ENCODE measurements around the gene RANBP3. TPM values are rescaled to one million over a fixed set of nuclear protein-coding genes. Genes with fewer than 3 reads are reported as not detected.

RANBP3 gene
- total RNA-seq, 1 experiment from 2014 or later: 44.1 TPM

- Histone ChIP-seq H3K27ac (no peak overlapping the region), H4K20me1 (ENCODE audit: insufficient read depth) (no peaks in the 10 kb centered on the region), H3K4me1 (replicated peaks; ENCODE audit: insufficient read depth) (no peaks in the 10 kb centered on the region), H2AFZ (no peak overlapping the region), H3K9me3 (ENCODE audit: insufficient read depth, low read depth) (no peaks in the 10 kb centered on the region), H3K9me2 (ENCODE audit: insufficient read depth) (no peaks in the 10 kb centered on the region), H3K79me2 (ENCODE audit: low read depth) (no peaks in the 10 kb centered on the region), H3K4me3 (no peak overlapping the region), H3K4me2 (no peak overlapping the region), H3K27me3 (ENCODE audit: insufficient read depth, low read depth) (no peaks in the 10 kb centered on the region), H3K36me3 (ENCODE audit: low read depth) (no peaks in the 10 kb centered on the region), H3F3A (ENCODE audit: insufficient read depth, low read depth) (no peaks in the 10 kb centered on the region; the same call in 1 of the 2 replicates)
- no peak for DNase-seq
- ChIA-PET POLR2A (ENCODE audit: unreplicated experiment) (no interaction called here), CTCF (interaction anchor here (0.7 kb wide), 1 partner anchor 246 kb away, joined by 3 read pairs; no protein-coding TSS in a partner anchor)
- BruUV-seq (replicated peaks): no TSS peak
- intact Hi-C loops (cut with micrococcal nuclease; ENCODE audit: unreplicated experiment): no loop called here
- TF ChIP-seq EZH2 (IDR thresholded peaks at IDR 0.05; ENCODE audit: low read depth): no peak
- TF ChIP-seq, protein P1, sequence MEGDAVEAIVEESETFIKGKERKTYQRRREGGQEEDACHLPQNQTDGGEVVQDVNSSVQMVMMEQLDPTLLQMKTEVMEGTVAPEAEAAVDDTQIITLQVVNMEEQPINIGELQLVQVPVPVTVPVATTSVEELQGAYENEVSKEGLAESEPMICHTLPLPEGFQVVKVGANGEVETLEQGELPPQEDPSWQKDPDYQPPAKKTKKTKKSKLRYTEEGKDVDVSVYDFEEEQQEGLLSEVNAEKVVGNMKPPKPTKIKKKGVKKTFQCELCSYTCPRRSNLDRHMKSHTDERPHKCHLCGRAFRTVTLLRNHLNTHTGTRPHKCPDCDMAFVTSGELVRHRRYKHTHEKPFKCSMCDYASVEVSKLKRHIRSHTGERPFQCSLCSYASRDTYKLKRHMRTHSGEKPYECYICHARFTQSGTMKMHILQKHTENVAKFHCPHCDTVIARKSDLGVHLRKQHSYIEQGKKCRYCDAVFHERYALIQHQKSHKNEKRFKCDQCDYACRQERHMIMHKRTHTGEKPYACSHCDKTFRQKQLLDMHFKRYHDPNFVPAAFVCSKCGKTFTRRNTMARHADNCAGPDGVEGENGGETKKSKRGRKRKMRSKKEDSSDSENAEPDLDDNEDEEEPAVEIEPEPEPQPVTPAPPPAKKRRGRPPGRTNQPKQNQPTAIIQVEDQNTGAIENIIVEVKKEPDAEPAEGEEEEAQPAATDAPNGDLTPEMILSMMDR (conservative IDR thresholded peaks at IDR 0.05): no peak
Measured at GRCh38 chr19:5990289-5990797, 12.4 kb upstream of the RANBP3 start.

- no peak for TF ChIP-seq EZH2 (IDR thresholded peaks at IDR 0.05; ENCODE audit: low read depth)
- TF ChIP-seq, protein P1 (conservative IDR thresholded peaks at IDR 0.05): no peak
- Histone ChIP-seq H4K20me1 (ENCODE audit: insufficient read depth) (no peaks in the 10 kb centered on the region), H3K4me2 (no peak overlapping the region), H3K79me2 (ENCODE audit: low read depth) (no peaks in the 10 kb centered on the region), H3K9me2 (ENCODE audit: insufficient read depth) (no peaks in the 10 kb centered on the region), H3F3A (ENCODE audit: insufficient read depth, low read depth) (no peaks in the 10 kb centered on the region; the same call in 1 of the 2 replicates), H3K9me3 (ENCODE audit: insufficient read depth, low read depth) (no peaks in the 10 kb centered on the region), H3K4me1 (replicated peaks; ENCODE audit: insufficient read depth) (0 out of 2 replicates have a peak, but pooled peaks cover 5% of the 10 kb centered on the region), H3K27ac (no peak overlapping the region), H2AFZ (no peak overlapping the region), H3K27me3 (ENCODE audit: insufficient read depth, low read depth) (no peaks in the 10 kb centered on the region), H3K36me3 (ENCODE audit: low read depth) (no peaks in the 10 kb centered on the region), H3K4me3 (no peak overlapping the region)
- DNase-seq: no peak
- ChIA-PET POLR2A (ENCODE audit: unreplicated experiment) (no interaction called here), CTCF (interaction anchor here (0.7 kb wide), 1 partner anchor 208 kb away, joined by 3 read pairs; no protein-coding TSS in a partner anchor)
- intact Hi-C loops (cut with micrococcal nuclease; ENCODE audit: unreplicated experiment): loop anchor here (5.0 to 10.0 kb wide), 3 partner anchors 138 to 873 kb away; partner anchors contain the start of gene NRTN
- no TSS peak for BruUV-seq (replicated peaks)
Measured at GRCh38 chr19:5989388-5990074, 11.6 kb upstream of the RANBP3 start.

- intact Hi-C loops (cut with micrococcal nuclease; ENCODE audit: unreplicated experiment): loop anchor here (5.0 to 10.0 kb wide), 3 partner anchors 139 to 874 kb away; partner anchors contain the start of gene NRTN
Measured at GRCh38 chr19:5988517-5989387, 10.8 kb upstream of the RANBP3 start.

More at GRCh38 chr19:5988517-5989387, 10.8 kb upstream of the RANBP3 start:
- Histone ChIP-seq H3K36me3 (ENCODE audit: low read depth) (no peaks in the 10 kb centered on the region), H3K4me1 (replicated peaks; ENCODE audit: insufficient read depth) (0 out of 2 replicates have a peak, but pooled peaks cover 5% of the 10 kb centered on the region), H3K9me3 (ENCODE audit: insufficient read depth, low read depth) (no peaks in the 10 kb centered on the region), H3K27me3 (ENCODE audit: insufficient read depth, low read depth) (no peaks in the 10 kb centered on the region), H3K9me2 (ENCODE audit: insufficient read depth) (no peaks in the 10 kb centered on the region), H3K27ac (no peak overlapping the region), H3K4me3 (no peak overlapping the region), H3K79me2 (ENCODE audit: low read depth) (no peaks in the 10 kb centered on the region), H2AFZ (no peak overlapping the region), H3F3A (ENCODE audit: insufficient read depth, low read depth) (no peaks in the 10 kb centered on the region; the same call in 1 of the 2 replicates), H3K4me2 (no peak overlapping the region), H4K20me1 (ENCODE audit: insufficient read depth) (no peaks in the 10 kb centered on the region)
- ChIA-PET CTCF (interaction anchor here (0.5 to 1.1 kb wide), 2 partner anchors 159 to 185 kb away, joined by 3 to 4 read pairs; no protein-coding TSS in a partner anchor), POLR2A (ENCODE audit: unreplicated experiment) (no interaction called here)
- DNase-seq: no peak
- TF ChIP-seq EZH2 (IDR thresholded peaks at IDR 0.05; ENCODE audit: low read depth): no peak
- TF ChIP-seq, protein P1 (conservative IDR thresholded peaks at IDR 0.05): no peak
- no TSS peak for BruUV-seq (replicated peaks)

Data from PC-9 (cell line).